Measurements from ENCODE around the gene PNPLA6.
"Not testable (repeated sequence)": the region's sequence is repeated elsewhere in the genome, so short reads cannot be mapped to it uniquely, and the experiment has no call there.

The PNPLA6 gene

GRCh38 chr19:7529610-7530490 is 5.7 kb upstream of the PNPLA6 start:
- TF ChIP-seq CTCF (IDR thresholded peaks at IDR 0.05; ENCODE audit: low read depth, low read length), result no peak
- no peak for DNase-seq (ENCODE audit: low read depth in 2 of 2)
- no peak overlapping the region for H3K4me3 ChIP-seq (replicated peaks in 1 of 2; ENCODE audit: low read depth in 2 of 2, low read length in 2 of 2)

GRCh38 chr19:7533281-7533885 is 2.1 kb upstream of the PNPLA6 start:
- TF ChIP-seq CTCF (IDR thresholded peaks at IDR 0.05; ENCODE audit: low read depth, low read length), result no peak
- DNase-seq (ENCODE audit: low read depth in 2 of 2), result peak; percentile 63 to 77
- H3K4me3 ChIP-seq (replicated peaks in 1 of 2; ENCODE audit: low read depth in 2 of 2, low read length in 2 of 2), result peak overlapping the region; percentile 98 to 99

GRCh38 chr19:7533925-7534480 is 1.5 kb upstream of the PNPLA6 start:
- H3K4me3 ChIP-seq (replicated peaks in 1 of 2; ENCODE audit: low read depth in 2 of 2, low read length in 2 of 2), result peak overlapping the region; percentile 98 to 99
- TF ChIP-seq CTCF (IDR thresholded peaks at IDR 0.05; ENCODE audit: low read depth, low read length), result no peak
- DNase-seq (ENCODE audit: low read depth in 2 of 2), result peak; percentile 91 to 92

GRCh38 chr19:7534531-7535046 is 928 bp upstream of the PNPLA6 start:
- peak; percentile 60 to 83 for DNase-seq (ENCODE audit: low read depth in 2 of 2)
- no peak for TF ChIP-seq CTCF (IDR thresholded peaks at IDR 0.05; ENCODE audit: low read depth, low read length)

GRCh38 chr19:7535998-7536695 is 630 bp downstream of the PNPLA6 start:
- no peak for DNase-seq (ENCODE audit: low read depth in 2 of 2)

More at GRCh38 chr19:7534531-7535046, 928 bp upstream of the PNPLA6 start:
- peak overlapping the region; percentile 98 to 99 for H3K4me3 ChIP-seq (replicated peaks in 1 of 2; ENCODE audit: low read depth in 2 of 2, low read length in 2 of 2)

GRCh38 chr19:7538990-7539389 is 3.5 kb downstream of the PNPLA6 start:
- not testable (repeated sequence) for DNase-seq (ENCODE audit: low read depth in 2 of 2); H3K4me3 ChIP-seq (replicated peaks in 1 of 2; ENCODE audit: low read depth in 2 of 2, low read length in 2 of 2)

More at GRCh38 chr19:7535998-7536695, 630 bp downstream of the PNPLA6 start:
- TF ChIP-seq CTCF (IDR thresholded peaks at IDR 0.05; ENCODE audit: low read depth, low read length), result no peak
- H3K4me3 ChIP-seq (replicated peaks in 1 of 2; ENCODE audit: low read depth in 2 of 2, low read length in 2 of 2), result peak overlapping the region; percentile 98 to 99
